ENCODE results near the gene SSR4. TPM values are rescaled to one million over a fixed set of nuclear protein-coding genes. Genes with fewer than 3 reads are reported as not detected.
"Not testable (repeated sequence)": the region's sequence is repeated elsewhere in the genome, so short reads cannot be mapped to it uniquely, and the experiment has no call there.

The SSR4 gene
- total RNA-seq, 1 experiment from 2014 or later: 561 TPM

GRCh38 chrX:153804100-153804595, 9.7 kb downstream of the SSR4 start:
- no peak for DNase-seq (ENCODE audit: low spot score)

GRCh38 chrX:153804621-153805020, 10.2 kb downstream of the SSR4 start:
- DNase-seq (ENCODE audit: low spot score): no peak

- DNase-seq (ENCODE audit: low spot score): no peak
Measured at GRCh38 chrX:153805436-153805835, 11.0 kb downstream of the SSR4 start.

GRCh38 chrX:153806999-153807575, 12.6 kb downstream of the SSR4 start:
- no peak for DNase-seq (ENCODE audit: low spot score)

- no peak for DNase-seq (ENCODE audit: low spot score)
Measured at GRCh38 chrX:153807976-153808375, 13.5 kb downstream of the SSR4 start.

GRCh38 chrX:153812220-153812619, 17.8 kb downstream of the SSR4 start:
- no peak for DNase-seq (ENCODE audit: low spot score)

GRCh38 chrX:153813161-153813560, 18.7 kb downstream of the SSR4 start:
- no peak for DNase-seq (ENCODE audit: low spot score)

- no peak for DNase-seq (ENCODE audit: low spot score)
Measured at GRCh38 chrX:153814591-153815315, 20.3 kb downstream of the SSR4 start.

- no peak for DNase-seq (ENCODE audit: low spot score)
Measured at GRCh38 chrX:153816831-153817690, 22.6 kb downstream of the SSR4 start.

- DNase-seq (ENCODE audit: low spot score): not testable (repeated sequence)
Measured at GRCh38 chrX:153818064-153818463, 23.6 kb downstream of the SSR4 start.

- DNase-seq (ENCODE audit: low spot score): no peak
Measured at GRCh38 chrX:153818571-153819383, 24.3 kb downstream of the SSR4 start.

GRCh38 chrX:153819384-153820040, 25.0 kb downstream of the SSR4 start:
- no peak for DNase-seq (ENCODE audit: low spot score)

GRCh38 chrX:153820601-153821000, 26.1 kb downstream of the SSR4 start:
- DNase-seq (ENCODE audit: low spot score): no peak

- DNase-seq (ENCODE audit: low spot score): no peak
Measured at GRCh38 chrX:153821066-153821465, 26.6 kb downstream of the SSR4 start.

GRCh38 chrX:153824348-153824747, 29.9 kb downstream of the SSR4 start:
- no peak for DNase-seq (ENCODE audit: low spot score)

GRCh38 chrX:153825042-153825441, 30.6 kb downstream of the SSR4 start:
- no peak for DNase-seq (ENCODE audit: low spot score)

- no peak for DNase-seq (ENCODE audit: low spot score)
Measured at GRCh38 chrX:153827016-153827415, 32.5 kb downstream of the SSR4 start.

- DNase-seq (ENCODE audit: low spot score): no peak
Measured at GRCh38 chrX:153827903-153828302, 33.4 kb downstream of the SSR4 start.

- DNase-seq (ENCODE audit: low spot score): no peak
Measured at GRCh38 chrX:153828308-153828707, 33.8 kb downstream of the SSR4 start.

- DNase-seq (ENCODE audit: low spot score): no peak
Measured at GRCh38 chrX:153828723-153829548, 34.5 kb downstream of the SSR4 start.
